HEK293T (cell line): ENCODE measurements around the gene GRPEL1.

Experiments
- BHLHE40 ChIP-seq: fragments of 450-650 bp; IDR thresholded peaks from 2 replicates; pipeline ENCODE4 v1.6.1; 2016; ENCODE audit warnings: mild to moderate bottlenecking, moderate library complexity, borderline replicate concordance
- SP1 ChIP-seq: fragments of 450-650 bp; IDR thresholded peaks from 2 replicates; pipeline ENCODE4 v1.6.1; 2017
- TARDBP ChIP-seq: fragments of 450-650 bp; IDR thresholded peaks from 2 replicates; pipeline ENCODE4 v1.6.1; 2016

DNA sequence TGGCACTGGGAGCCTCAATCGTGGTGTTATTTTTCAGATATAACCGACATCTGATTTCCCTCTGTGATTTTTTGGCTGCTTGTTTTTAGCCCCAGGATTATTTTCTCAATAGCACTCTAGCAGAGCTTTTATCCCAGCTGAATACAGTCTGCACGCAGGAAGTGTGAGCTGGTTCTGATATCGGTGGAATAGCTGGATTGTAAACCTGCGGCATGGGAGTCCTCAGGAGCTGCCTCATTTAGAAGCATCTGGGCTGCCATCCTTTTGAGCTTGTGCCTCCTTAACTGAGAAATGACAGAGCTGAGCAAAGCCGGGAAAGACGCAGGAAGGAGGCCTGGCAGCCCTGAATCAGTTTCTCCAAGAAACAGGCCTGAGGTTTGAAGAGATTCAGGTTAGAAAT, 28.4 kb upstream of the GRPEL1 start:
- no peak for TF ChIP-seq BHLHE40
- no peak for TF ChIP-seq SP1
- TF ChIP-seq TARDBP, result no peak
